AG08395 (cell line): ENCODE results near the gene FBP1.

ENCODE experiments used
- DNase-seq: peaks from one replicate; pipeline ENCODE4 v3.0.0; 2012; ENCODE audit warnings: mixed read lengths, low spot score

Gene FBP1

GRCh38 chr9:94656200-94656599, 16.9 kb upstream of the FBP1 start:
- no peak for DNase-seq

DNA sequence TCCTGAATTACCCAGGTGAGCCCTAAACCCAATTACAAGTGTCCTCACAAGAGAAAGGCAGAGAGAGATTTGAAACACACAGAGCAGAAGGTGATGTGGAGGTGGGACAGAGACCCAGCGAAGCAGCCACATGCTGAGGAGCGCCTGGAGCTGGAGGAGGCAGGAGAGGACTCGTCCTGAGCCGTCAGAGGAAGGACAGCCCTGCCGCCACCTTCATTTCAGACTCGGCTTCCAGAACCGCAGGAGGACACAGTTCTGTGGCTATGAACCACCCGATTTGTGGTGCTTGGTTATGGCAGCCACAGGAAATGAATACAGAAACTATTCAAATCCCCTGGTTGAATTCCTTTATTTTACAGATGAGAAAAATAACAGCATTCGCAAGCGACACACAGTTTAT, 16.4 kb upstream of the FBP1 start:
- DNase-seq: no peak

- DNase-seq: no peak
Observed at GRCh38 chr9:94654165-94654894, 15.0 kb upstream of the FBP1 start.

GRCh38 chr9:94650949-94651348, 11.6 kb upstream of the FBP1 start:
- DNase-seq: no peak

DNA sequence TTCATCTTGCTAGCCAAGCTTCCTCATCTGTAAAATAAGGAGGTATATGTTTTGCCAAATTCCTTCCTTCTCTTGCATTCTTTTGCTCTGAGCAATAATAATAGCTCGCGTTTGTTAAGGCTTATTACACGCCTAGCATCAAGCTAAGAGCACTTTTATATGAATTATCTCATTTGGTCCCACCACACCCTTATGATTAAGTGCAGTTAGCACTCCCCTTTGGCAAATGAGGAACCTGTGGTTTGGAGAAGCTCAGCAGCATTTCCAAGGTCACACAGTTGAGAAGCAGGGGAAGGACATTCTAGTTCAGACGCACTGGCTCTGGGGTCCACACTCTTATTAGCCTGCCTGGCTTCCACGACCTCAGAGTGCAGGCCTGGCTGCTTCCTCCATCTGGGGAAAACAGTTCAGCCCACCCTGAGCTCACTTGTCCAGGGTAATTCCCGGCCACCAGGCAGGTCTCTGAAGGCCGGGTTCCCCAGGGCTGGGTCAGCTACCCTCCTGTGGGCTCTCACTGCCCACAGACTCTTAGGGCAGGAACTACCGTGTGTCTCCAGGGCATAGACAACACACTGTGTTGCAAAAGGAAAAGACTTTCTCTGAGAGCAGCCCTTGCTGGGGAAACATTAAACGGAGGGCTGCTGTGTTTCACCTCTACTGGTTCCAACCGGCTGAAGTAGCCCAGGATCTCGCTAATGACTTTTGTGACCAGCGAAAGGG, 9.9 kb upstream of the FBP1 start:
- peak; percentile 75 for DNase-seq

- no peak for DNase-seq
Observed at GRCh38 chr9:94648185-94648584, 8.9 kb upstream of the FBP1 start.

GRCh38 chr9:94645901-94646300, 6.6 kb upstream of the FBP1 start:
- DNase-seq: no peak

- no peak for DNase-seq
Observed at GRCh38 chr9:94644543-94644942, 5.2 kb upstream of the FBP1 start.

GRCh38 chr9:94643741-94644140, 4.4 kb upstream of the FBP1 start:
- DNase-seq: no peak

DNA sequence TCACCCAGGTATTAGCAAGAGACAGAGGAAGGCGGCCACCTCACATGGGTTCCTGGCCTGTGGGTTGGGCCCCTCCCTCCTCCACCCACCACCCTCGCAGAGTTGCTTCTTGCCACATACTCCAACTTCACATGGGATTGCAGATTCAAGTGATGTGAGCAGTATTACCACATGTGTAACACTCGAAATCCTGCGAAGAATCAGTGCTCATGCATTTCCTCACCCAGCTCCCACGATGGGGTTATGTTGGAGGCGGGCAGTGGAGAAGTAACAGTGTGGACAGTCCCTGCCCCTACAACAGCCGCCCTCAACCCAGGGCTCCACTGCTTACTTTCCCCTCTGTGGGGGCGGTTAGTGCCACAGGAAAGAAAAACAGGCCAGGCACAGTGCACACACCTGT, 3.9 kb upstream of the FBP1 start:
- DNase-seq: no peak

DNA sequence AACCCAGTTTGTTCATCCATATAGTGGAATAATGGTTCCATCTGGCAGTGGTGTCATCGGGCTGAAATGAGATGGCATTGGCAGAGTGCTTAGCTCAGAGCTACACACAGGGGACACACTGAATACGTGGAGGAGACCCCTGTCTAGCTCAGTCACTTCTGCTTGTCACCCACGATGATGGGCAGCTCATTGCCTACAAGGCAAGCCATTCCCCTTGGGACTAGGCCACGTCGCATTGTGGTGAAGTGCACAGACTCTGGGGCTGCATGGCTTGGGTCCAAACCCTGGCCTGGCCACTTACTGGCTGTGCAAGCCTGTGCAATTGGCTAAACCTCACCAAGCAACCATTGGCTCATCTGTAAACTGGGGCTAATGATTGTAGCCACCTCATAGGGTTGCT, 3.2 kb upstream of the FBP1 start:
- no peak for DNase-seq

GRCh38 chr9:94639999-94640376, 670 bp upstream of the FBP1 start:
- no peak for DNase-seq

GRCh38 chr9:94638335-94639060, 820 bp downstream of the FBP1 start:
- no peak for DNase-seq

GRCh38 chr9:94632737-94633136, 6.6 kb downstream of the FBP1 start:
- DNase-seq: peak; percentile 52

DNA sequence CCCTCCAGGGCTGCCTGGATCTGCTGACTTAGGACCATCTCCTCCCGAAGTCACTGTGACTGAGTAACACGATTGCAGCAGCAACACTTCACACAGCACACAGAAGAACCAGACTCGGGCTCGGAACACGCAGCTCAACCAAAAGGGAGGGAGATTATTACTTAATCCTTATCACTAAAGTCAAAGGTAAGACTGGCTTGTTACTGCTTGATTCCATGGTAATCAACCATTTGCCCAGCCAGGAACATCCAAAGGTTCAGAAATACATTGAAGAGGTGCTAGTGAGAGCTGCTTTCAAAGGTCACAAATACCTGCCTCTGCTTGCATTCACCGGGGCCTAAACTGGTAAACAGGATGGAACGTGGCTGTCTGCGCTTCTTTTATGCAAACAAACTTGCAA, 7.7 kb downstream of the FBP1 start:
- DNase-seq: no peak

- DNase-seq: no peak
Observed at GRCh38 chr9:94630833-94631232, 8.5 kb downstream of the FBP1 start.

DNA sequence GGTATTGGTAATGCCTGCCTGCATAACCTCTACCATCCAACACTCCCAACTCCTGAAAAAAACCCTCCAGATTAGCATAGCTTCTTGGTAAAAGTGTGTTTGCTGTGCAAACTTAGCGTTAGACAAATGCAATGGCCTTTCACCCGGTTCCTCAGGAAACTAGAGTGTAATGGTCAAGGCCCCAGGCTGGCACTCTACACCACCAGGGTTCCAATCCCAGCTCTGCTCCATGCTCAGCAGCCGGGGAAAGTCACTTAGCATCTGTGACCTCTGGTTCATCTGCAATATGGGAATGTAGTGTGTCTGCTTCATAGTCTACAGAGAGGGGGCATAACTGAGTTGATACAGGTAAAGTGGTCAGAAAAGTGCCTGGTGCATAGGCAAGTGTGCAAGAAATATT, 9.0 kb downstream of the FBP1 start:
- no peak for DNase-seq

- DNase-seq: no peak
Observed at GRCh38 chr9:94627287-94627686, 12.0 kb downstream of the FBP1 start.

DNA sequence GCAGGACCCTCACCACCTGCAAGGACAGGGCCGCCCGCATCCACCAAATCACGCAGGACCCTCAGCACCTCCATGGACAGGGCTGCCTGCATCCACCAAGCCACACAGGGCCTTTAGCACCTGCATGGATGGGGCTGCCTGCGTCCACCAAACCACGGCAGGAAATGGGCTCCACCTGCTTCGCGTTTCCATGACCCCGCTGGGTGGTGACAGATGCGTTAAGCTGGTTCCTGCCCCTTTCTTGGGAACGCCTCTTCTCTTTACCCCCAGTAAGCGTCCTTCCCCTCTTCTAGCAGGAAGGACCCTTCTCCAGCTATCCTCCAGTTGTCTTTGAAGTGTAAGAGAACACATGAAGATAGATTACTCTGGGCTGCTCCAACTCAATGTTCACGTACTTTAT, 13.5 kb downstream of the FBP1 start:
- DNase-seq: no peak

DNA sequence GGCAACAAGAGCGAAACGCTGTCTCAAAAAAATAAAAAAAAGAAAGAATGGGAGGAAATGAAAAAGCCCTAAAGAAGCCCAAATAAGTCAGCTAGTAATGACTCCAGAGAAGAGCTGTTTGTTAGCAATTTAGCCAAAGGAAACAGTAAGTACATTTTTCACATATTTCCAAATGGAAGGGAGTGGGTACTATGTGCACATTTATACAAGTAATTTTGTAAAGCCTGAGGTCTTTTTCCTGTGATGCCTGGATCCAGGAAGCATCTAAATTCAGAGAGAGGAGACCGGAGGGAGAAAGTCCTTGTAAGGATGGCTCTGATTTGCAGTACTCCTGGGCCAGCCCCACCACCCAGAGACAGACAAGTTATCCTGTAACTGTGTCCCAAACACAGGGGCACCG, 14.7 kb downstream of the FBP1 start:
- no peak for DNase-seq

GRCh38 chr9:94623253-94623652, 16.1 kb downstream of the FBP1 start:
- DNase-seq: no peak

- no peak for DNase-seq
Observed at GRCh38 chr9:94622087-94622800, 17.1 kb downstream of the FBP1 start.

DNA sequence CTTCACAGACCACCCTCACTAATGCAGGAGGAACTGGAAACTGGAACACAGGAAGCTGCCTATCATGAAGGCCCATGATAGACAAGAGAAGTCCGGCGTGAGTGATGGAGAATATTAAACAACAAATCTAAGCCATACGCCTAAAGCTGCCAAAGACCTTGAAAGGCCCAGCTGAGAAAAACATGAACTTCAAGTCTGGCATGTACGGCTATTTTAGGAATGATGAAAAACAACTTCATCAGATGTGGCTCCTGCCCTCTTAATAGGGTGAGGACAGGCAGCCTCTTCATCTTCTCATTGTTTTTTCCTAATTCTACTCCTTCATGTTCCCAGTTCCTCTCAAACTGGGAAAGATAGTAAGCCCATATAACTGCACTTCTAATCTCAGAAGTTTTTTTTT, 20.3 kb downstream of the FBP1 start:
- no peak for DNase-seq
